NCI-H1048 (cell line): ENCODE data around the gene OVCA2.

Experiments
- DNase-seq: peaks from one replicate; lab custom pipeline; 2025; lab: John Stamatoyannopoulos, UW

OVCA2 gene

DNA sequence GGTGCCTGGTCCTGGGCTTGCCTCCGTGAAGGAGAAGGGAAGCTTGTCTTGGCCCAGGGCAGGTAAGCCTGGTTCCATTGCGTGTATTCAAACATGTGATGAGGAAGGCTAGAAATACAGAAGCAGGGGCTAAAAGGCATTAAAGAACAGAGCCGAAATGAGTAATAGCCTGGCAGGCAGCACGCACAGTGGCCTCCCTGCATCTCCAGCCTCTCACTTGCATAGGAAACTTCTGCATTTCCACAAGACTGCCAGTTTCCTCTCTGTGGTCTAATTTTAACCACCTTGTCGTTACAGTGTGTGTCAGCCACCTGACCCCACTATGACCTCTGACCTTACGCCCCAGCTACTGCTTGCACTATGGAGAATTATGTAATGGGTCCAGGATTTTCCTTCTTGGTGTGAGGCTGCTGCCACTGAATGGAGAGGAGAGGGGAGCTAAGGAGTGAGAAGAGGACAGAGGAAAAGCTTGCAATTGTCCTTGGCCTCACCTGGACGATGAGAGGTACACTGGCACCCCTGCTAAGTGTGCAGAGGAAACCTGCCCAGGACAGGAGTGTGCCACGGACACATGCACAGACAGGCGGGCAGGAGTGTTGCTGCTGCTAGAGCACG, 45.9 kb downstream of the OVCA2 start:
- DNase-seq, result no peak

- no peak for DNase-seq
Observed at GRCh38 chr17:2089021-2089422, 47.2 kb downstream of the OVCA2 start.

DNA sequence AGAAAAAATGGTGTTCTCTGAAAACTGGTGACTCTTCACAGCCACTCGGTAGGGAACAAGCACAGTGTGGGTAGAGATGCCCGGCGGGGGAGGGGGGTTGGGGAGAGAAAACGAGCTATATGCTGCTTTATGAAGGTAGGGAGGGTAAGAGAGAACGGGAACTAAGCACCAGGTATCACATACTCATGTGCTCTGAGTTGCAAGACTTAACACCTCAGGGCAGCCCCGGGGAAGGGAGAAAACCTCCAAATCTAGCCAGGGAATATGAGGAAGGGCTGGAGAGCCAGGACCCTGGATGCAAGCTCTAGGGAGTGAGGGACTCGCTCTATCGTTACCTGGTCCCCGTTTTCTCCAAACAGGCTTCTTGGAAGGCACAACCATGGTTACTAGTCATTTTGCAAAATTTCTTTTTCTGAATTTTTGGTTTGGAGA, 48.4 kb downstream of the OVCA2 start:
- no peak for DNase-seq

DNA sequence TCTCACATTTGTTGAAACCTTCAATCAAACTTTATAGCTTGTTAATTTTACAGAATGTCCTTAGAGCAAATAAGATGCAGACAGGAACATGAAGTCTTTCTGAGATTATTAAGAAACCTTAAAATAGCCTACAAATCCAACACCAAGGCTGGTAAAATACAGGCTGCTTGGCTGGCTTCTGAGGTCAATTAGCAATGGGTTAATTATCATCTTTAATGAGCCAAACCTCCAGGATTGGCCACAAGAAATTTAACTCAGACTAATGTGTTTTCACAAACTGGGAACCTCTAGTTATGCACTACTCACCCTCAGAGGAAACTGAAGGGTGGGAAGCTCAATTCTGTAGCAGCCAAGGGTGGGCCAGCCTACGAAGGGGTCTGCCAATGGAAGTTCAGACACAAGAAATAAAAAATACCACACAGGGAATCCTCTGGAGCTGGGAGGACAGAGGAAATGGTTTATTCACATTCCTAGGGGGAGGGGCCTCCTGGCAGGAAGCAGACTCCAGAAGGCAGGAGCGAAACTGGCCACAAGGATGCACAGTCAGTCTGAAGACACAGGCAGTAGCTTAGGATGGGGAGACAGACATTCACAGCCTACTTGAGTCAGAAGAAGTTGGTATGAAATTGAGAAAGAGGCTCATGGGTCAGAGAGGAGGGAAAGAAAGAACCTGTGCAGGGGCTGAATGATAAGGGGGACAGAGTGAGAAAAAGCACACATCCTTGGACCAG, 49.1 kb downstream of the OVCA2 start:
- no peak for DNase-seq

DNA sequence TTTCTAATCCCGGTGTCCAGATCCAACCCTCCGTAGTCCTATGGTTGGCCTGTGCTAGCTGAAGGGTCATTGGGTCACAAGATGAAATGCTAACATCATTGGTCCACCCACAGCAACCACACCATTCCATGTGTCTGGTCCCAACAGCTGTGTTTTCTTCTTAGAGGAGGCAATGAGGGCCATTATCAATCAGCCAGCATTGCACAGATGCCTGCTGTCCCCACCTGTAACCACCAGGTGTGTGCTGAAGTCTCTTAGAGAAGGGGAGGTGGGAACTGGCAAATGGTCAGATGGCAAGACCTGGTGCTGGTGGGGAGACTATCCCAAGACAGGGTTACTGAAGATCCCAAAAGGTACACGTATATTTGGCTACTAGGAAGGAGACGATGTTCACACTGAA, 50.4 kb downstream of the OVCA2 start:
- DNase-seq, result no peak
